Hematopoietic multipotent progenitor cell (in vitro differentiated cells): Measurements from ENCODE around the gene NGLY1. TPM values are rescaled to one million over a fixed set of nuclear protein-coding genes. Genes with fewer than 3 reads are reported as not detected.

Source experiments
- small RNA-seq: library from RNA; depleted of rRNA; stranded (forward); fragments of <200 nt; gene quantifications from one replicate; pipeline ENCODE3, GENCODE V24; 2012
- total RNA-seq: library from RNA; depleted of rRNA; stranded (reverse); fragments of >200 nt; gene quantifications from one replicate; pipeline ENCODE4 v1.2.3, GENCODE V29; 2012

NGLY1 gene
- total RNA-seq, 1 donor = 33.4 TPM

Small RNAs within 50 kb of the gene (small RNA-seq; reads per million reads assigned to genes)
- not detected for gene CRIP1P2

Other genes with a start within 250 kb of the NGLY1 start
- 49.5 TPM for gene TOP2B, start 118.5 kb downstream of the NGLY1 start, total RNA-seq
- 5.4 TPM for gene OXSM, start 6.6 kb upstream of the NGLY1 start, total RNA-seq